Hippocampal formation (tissue), 2 donors: Measurements from ENCODE around the gene PXK.

Experiments
- DNase-seq, 2 donors: peaks; one replicate each; lab custom pipeline; 2025; lab: John Stamatoyannopoulos, UW

Gene PXK

GRCh38 chr3:58466899-58467563, 134.3 kb downstream of the PXK start:
- DNase-seq, result no peak

- no peak for DNase-seq
Measured at GRCh38 chr3:58469096-58469495, 136.4 kb downstream of the PXK start.

DNA sequence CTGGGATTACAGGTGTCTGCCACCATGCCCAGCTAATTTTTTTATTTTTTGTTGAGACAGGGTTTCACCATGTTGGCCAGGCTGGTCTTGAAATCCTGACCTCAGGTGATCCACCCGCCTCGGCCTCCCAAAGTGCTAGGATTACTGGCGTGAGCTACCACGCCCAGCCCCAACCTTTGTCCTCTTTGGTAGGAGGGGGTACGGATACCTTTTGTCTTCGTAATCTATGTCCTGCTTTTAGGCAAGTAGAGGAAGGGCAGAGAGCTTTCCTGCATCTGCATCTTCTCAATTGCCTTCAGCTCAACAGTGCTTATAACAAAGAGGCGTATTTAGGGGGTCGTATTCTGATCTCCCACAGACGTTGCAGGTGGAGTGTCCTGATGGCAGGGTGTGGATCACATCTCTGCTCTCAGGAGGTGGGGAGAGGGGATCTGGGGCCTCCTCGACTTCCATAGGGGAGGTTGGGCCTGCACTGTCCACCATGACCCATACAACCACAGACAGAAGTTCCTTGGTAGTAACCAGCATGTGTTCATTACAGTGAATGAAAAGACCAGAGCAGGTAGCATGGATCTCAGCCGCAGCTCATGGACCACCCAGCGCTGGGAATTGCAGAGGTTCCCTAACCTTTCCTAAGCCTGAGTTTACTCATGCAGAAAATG, 137.8 kb downstream of the PXK start:
- DNase-seq, result no peak

DNA sequence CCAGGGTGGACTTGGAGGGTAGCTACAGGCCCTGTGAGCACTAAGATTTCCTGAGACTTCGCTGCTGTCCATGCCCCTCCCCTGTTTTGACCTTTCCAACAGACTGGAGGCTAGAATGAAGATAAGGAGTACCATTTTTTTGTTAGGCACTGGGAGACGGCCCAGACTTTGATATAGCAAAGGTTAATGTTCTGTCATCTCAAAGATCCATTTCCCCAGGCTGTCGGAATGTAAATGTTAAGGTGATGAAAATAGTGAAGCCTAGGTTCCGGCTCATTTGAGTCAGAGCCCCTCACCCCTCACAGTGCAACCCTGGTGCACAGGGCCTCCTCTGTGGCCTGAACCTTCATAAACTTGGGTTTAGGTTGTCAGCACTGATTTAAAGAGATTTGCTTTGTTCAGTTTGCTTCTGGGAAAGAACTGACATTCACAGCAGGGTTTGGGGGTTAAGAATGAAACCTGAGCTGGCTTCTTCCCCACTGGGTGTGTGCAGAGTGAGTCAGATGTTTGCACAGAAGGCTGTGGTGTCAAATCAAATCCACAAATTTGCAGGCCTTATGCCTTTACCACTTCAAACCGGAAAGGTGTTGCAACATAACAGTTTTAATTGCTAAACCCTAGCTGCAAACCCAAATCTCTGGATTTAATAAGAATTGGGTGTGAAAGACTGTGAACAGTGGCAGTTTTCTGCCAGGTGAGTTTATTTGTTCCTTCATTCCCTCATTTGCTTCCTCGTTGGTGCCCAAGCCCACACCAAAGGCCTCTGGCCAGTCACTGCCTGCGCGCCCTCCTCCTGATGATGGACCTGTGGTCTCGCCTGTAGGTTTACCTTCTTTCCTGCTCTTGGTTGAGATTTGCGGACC, 138.6 kb downstream of the PXK start:
- no peak for DNase-seq

GRCh38 chr3:58473275-58473674, 140.6 kb downstream of the PXK start:
- DNase-seq, result no peak

DNA sequence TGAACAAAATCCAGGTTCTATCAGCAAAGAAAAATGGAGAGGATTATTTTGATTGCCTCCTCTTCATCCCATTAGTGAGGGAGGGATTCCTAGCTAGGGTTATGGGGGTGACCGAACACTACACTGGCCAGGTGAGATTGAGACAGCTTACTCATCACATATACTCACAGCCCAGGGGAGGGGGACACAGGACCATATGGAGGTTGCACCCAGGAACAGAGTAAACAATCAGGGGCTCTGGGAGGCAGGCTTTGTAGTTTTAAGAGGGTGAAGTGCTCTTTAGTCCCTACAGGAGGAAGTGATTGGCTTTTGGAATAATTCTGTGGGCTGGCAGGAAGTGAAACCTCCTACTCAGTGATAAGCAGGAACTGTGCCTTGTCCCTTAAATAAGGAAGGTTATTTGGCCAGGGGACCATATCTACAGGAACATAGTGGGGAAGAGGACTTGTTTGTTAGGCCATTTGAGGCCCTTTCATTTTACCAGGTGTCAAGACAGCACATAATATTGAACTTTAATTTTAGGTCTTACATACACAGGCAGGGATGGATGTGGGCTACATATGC, 141.7 kb downstream of the PXK start:
- DNase-seq, result no peak

- no peak for DNase-seq
Measured at GRCh38 chr3:58474967-58475578, 142.4 kb downstream of the PXK start.
